ENCODE measurements around the gene DECR2. TPM values are rescaled to one million over a fixed set of nuclear protein-coding genes. Genes with fewer than 3 reads are reported as not detected.
"Not testable (repeated sequence)": the region's sequence is repeated elsewhere in the genome, so short reads cannot be mapped to it uniquely, and the experiment has no call there.

The DECR2 gene
- total RNA-seq, 2 donors from 2014 or later = 7.5 to 10.6 TPM

DNA sequence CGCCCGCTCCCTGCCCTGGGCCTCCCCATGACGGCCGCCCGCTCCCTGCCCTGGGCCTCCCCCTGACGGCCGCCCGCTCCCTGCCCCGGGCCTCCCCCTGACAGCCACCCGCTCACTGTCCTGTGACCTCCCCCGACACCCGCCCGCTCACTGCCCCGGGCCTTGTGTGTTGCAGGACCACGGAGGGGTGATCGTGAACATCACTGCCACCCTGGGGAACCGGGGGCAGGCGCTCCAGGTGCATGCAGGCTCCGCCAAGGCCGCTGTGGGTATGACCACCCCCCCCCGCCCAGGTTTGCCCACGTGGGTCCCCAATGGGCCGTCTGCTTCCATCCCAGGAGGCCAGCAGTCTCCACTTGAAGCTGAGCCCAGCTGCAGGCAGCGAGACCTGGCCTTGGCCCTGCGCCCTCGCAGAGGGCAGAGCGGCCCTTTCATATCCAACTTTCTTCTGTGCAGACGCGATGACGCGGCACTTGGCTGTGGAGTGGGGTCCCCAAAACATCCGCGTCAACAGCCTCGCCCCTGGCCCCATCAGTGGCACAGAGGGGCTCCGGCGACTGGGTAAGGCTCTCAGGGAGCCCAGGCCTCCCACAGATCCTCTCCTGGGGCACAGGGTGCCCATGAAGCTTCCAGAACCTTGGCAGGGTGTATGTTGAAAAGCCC lies 9.0 kb downstream of the DECR2 start:
- Mint-ChIP-seq H3K27ac (no peak overlapping the region), H3K9me3 (no peaks in the 10 kb centered on the region), H3K4me3 (no peak overlapping the region), H3K4me1 (ENCODE audit: low read depth) (no peaks in the 10 kb centered on the region), H3K27me3 (ENCODE audit: low read depth) (no peaks in the 10 kb centered on the region), H3K36me3 (ENCODE audit: insufficient read depth in 2 of 2) (no peaks in the 10 kb centered on the region)
- DNase-seq (no peak), ATAC-seq (replicated peaks in 1 of 2) (no peak)

GRCh38 chr16:411576-412265 lies 10.0 kb downstream of the DECR2 start:
- ATAC-seq (replicated peaks in 1 of 2) (no peak), DNase-seq (no peak)
- no peaks in the 10 kb centered on the region for H3K9me3 Mint-ChIP-seq
- no peaks in the 10 kb centered on the region for H3K4me1 Mint-ChIP-seq (ENCODE audit: low read depth)
- H3K4me3 Mint-ChIP-seq = no peak overlapping the region
- no peaks in the 10 kb centered on the region for H3K27me3 Mint-ChIP-seq (ENCODE audit: low read depth)
- no peaks in the 10 kb centered on the region for H3K36me3 Mint-ChIP-seq (ENCODE audit: insufficient read depth in 2 of 2)
- no peak overlapping the region for H3K27ac Mint-ChIP-seq

DNA sequence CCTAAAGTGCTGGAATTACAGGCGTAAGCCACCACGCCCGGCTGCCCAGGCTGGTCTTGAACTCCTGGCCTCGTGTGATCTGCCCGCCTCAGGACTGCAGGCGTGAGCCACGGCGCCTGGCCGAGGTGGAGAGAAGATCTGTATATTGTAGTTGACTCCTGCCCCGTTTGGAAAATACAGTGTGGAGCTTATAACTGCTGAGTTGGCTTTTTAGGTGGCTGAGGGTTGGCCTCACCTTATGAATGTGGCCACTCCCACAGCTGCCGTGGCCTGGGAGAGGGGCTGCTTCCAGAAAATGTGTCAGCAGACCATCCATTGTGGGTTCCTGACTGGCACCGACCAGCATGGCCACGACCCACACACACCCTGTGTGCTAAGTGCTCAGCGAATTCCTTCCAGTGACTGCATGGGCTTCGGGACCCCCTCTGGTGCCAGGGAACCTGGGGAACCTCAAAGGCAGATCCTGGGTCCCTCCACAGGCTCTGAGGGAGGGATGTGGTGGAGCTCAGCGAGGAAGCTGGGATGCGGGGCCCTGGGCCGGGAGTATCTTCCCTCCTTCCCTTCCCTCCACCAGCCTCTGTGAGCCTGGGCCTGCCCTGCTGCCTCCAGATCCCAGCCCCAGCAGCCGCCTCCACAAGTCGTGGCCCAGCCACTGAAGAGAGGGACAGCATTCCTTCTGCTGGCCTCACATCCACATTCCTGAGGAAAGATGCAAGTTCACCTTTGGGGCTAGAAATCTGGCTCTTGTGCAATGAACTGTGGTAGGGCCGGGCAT lies 12.9 kb downstream of the DECR2 start:
- H3K9me3 Mint-ChIP-seq = no peaks in the 10 kb centered on the region
- no peak overlapping the region for H3K4me3 Mint-ChIP-seq
- no peaks in the 10 kb centered on the region for H3K4me1 Mint-ChIP-seq (ENCODE audit: low read depth)
- H3K27ac Mint-ChIP-seq = no peak overlapping the region
- ATAC-seq (replicated peaks in 1 of 2) (no peak), DNase-seq (no peak)
- no peaks in the 10 kb centered on the region for H3K36me3 Mint-ChIP-seq (ENCODE audit: insufficient read depth in 2 of 2)
- no peaks in the 10 kb centered on the region for H3K27me3 Mint-ChIP-seq (ENCODE audit: low read depth)

DNA sequence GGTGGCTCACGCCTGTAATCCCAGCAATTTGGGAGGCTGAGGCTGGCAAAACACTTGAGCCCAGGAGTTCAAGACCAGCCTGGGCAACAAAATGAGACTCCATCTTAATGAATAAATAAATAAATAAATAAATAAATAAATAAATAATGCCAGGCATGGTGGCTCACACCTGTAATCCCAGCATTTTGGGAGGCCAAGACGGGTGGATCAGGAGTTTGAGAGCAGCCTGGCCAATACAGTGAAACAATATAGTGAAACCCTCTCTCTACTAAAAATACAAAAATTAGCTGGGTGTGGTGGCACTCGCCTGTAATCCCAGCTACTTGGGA lies 13.4 kb downstream of the DECR2 start:
- not testable (repeated sequence) for ATAC-seq (replicated peaks in 1 of 2); H3K9me3 Mint-ChIP-seq; H3K27ac Mint-ChIP-seq; H3K4me3 Mint-ChIP-seq; H3K36me3 Mint-ChIP-seq (ENCODE audit: insufficient read depth in 2 of 2); H3K4me1 Mint-ChIP-seq (ENCODE audit: low read depth); H3K27me3 Mint-ChIP-seq (ENCODE audit: low read depth); DNase-seq

DNA sequence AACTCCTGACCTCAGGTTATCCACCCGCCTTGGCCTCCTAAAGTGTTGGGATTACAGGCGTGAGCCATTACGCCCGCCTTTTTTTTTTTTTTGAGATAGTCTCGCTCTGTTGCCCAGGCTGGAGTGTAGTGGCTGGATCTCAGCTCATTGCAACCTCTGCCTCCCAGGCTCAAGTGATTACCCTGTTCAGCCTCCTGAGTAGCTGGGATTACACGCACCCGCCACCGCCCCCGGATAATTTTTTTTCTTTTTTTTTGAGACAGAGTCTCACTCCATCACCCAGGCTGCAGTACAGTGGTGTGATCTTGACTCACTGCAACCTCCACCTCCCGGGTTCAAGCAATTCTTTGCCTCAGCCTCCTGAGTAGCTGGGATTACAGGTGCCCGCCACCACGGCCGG lies 20.5 kb downstream of the DECR2 start:
- ATAC-seq (replicated peaks in 1 of 2); H3K36me3 Mint-ChIP-seq (ENCODE audit: insufficient read depth in 2 of 2); DNase-seq: not testable (repeated sequence)

DNA sequence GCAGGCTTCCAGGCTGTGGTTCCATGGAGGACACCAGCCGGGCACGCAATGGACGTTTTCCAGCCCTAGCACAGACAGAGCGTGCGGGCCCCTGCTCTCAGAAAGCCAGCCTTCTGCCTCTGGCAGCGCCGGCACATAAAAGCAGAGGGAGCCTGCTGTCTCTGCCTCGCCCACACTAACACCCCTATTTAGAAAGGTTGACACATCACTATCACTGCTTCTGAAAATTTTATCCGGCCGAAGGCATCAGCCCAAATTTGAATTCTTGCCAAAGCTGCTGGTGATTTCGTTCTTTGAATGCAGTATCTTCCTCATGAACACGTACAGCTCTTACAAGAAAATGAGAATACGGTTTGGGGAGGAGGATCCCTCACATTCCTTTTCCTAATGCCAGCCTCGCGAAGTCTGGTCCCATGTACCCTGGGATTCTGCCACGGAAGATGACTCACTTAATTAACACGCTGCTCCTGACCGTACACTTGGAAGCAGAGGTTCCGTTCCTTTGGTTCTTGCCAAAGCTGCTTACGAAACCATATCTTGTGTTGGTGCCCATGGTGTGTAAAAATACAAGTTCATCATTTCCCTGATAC lies 22.4 kb downstream of the DECR2 start:
- H3K27me3 Mint-ChIP-seq (ENCODE audit: low read depth) = peaks cover 15% of the 10 kb centered on the region
- peak overlapping the region; percentile 86 to 88 for H3K4me3 Mint-ChIP-seq
- ATAC-seq (replicated peaks in 1 of 2) = no peak
- no peaks in the 10 kb centered on the region for H3K9me3 Mint-ChIP-seq
- peaks cover 33% of the 10 kb centered on the region for H3K4me1 Mint-ChIP-seq (ENCODE audit: low read depth)
- no peak overlapping the region for H3K27ac Mint-ChIP-seq
- H3K36me3 Mint-ChIP-seq (ENCODE audit: insufficient read depth in 2 of 2) = peaks cover 0 to 1% of the 10 kb centered on the region in 2 donors
- no peak for DNase-seq

More for the DNA sequence above, 20.5 kb downstream of the DECR2 start:
- H3K9me3 Mint-ChIP-seq, H3K27ac Mint-ChIP-seq, H3K4me3 Mint-ChIP-seq: not testable (repeated sequence)
- Mint-ChIP-seq H3K4me1 (ENCODE audit: low read depth) (peaks cover 13% of the 10 kb centered on the region), H3K27me3 (ENCODE audit: low read depth) (peaks cover 15% of the 10 kb centered on the region)

GRCh38 chr16:424623-425081 lies 23.0 kb downstream of the DECR2 start:
- Mint-ChIP-seq H3K4me1 (ENCODE audit: low read depth) (peaks cover 33% of the 10 kb centered on the region), H3K36me3 (ENCODE audit: insufficient read depth in 2 of 2) (peaks cover 0 to 1% of the 10 kb centered on the region in 2 donors), H3K27me3 (ENCODE audit: low read depth) (peaks cover 15% of the 10 kb centered on the region), H3K4me3 (peak overlapping the region; percentile 86 to 88), H3K27ac (no peak overlapping the region), H3K9me3 (no peaks in the 10 kb centered on the region)
- DNase-seq (no peak), ATAC-seq (replicated peaks in 1 of 2) (no peak)

DNA sequence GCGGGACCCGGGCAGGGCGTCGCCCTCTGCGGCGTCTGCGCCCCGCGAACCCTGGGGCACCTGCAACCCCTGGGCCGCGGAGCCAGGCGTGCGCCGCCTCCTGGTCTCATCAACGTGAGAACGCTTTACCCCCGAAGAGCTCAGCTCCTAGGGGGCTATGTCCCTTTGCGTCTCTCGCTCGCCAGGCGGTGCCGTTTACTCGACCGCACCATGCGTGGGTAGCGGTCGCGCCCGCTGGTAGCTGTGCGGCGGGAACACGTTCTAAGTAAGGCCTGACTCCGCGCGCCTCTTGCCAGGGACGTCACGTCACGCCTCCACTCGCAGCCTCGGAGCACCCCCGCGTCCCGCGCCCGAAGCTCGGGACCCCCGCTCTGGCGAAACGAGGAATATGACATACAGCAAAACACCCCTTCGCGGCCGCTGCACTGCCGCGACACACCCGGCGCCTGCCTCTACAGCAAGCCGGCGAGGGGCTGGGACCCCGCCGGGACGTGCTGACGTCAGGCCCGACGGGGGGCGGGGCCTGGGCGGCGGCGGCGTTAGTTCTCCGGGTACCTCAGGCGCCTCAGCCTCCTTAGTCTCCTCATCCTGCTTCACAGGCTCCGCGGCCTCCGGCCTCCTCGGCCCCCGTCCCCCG lies 23.5 kb downstream of the DECR2 start, which contains the start of gene RAB11FIP3:
Gene RAB11FIP3, plus strand, starts transcription at position 568 of the 637 bp plus-strand sequence. CDS start 358 bp downstream, outside the sequence.
- no peak within 1 kb of the TSS for H3K27ac Mint-ChIP-seq
- ATAC-seq (replicated peaks in 1 of 2) (peak; percentile 95 to 96), DNase-seq (peak; percentile 88 to 92)
- peaks cover 33% of the 10 kb centered on the region for H3K4me1 Mint-ChIP-seq (ENCODE audit: low read depth)
- H3K27me3 Mint-ChIP-seq (ENCODE audit: low read depth) = peaks cover 15% of the 10 kb centered on the region
- H3K9me3 Mint-ChIP-seq = no peaks in the 10 kb centered on the region
- peak within 1 kb of the TSS; percentile 86 to 95 for H3K4me3 Mint-ChIP-seq
- H3K36me3 Mint-ChIP-seq (ENCODE audit: insufficient read depth in 2 of 2) = peaks cover 0 to 1% of the 10 kb centered on the region in 2 donors

- Mint-ChIP-seq H3K27me3 (ENCODE audit: low read depth) (peaks cover 15% of the 10 kb centered on the region), H3K4me3 (peak overlapping the region; percentile 86 to 88), H3K36me3 (ENCODE audit: insufficient read depth in 2 of 2) (peaks cover 0 to 1% of the 10 kb centered on the region in 2 donors), H3K27ac (no peak overlapping the region), H3K9me3 (no peaks in the 10 kb centered on the region), H3K4me1 (ENCODE audit: low read depth) (peaks cover 34% of the 10 kb centered on the region)
- peak in 1 of 2 donors; percentile 60 for DNase-seq
- peak; percentile 64 to 68 for ATAC-seq (replicated peaks in 1 of 2)
Measured at GRCh38 chr16:425740-426114, 24.0 kb downstream of the DECR2 start.

DNA sequence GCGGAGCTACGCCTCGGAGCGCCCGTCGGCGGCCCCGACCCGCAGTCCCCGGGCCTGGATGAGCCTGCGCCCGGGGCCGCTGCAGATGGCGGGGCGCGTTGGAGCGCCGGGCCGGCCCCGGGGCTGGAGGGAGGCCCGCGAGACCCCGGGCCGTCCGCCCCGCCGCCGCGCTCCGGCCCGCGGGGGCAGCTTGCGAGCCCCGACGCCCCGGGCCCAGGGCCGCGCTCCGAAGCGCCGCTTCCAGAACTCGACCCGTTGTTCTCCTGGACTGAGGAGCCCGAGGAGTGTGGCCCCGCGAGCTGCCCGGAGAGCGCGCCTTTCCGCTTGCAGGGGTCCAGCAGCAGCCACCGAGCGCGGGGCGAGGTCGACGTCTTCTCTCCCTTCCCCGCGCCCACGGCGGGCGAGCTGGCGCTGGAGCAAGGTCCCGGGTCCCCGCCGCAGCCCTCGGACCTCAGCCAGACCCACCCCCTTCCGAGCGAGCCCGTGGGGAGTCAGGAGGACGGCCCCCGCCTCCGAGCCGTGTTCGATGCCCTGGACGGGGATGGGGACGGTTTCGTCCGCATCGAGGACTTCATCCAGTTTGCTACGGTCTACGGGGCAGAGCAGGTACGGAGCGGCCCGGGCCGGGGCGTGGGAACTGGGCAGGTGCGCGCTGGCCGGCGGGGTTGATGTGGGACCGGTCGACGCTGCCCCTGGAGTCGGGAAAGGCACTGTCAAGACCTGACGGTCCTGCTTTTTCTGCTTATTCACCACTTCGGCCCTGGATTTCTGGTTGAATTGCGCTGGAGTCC lies 24.6 kb downstream of the DECR2 start:
- Mint-ChIP-seq H3K4me1 (ENCODE audit: low read depth) (peaks cover 39% of the 10 kb centered on the region), H3K9me3 (no peaks in the 10 kb centered on the region), H3K27ac (no peak overlapping the region), H3K27me3 (ENCODE audit: low read depth) (peaks cover 15% of the 10 kb centered on the region), H3K4me3 (peak overlapping the region; percentile 81 to 95), H3K36me3 (ENCODE audit: insufficient read depth in 2 of 2) (peaks cover 0 to 1% of the 10 kb centered on the region in 2 donors)
- peak in 1 of 2 donors; percentile 1 for ATAC-seq (replicated peaks in 1 of 2)
- DNase-seq = peak; percentile 21 to 29

- DNase-seq = peak in 1 of 2 donors; percentile 4
Measured at GRCh38 chr16:426906-427249, 25.2 kb downstream of the DECR2 start.

GRCh38 chr16:427250-427649 lies 25.6 kb downstream of the DECR2 start:
- H3K4me1 Mint-ChIP-seq (ENCODE audit: low read depth) = peaks cover 39% of the 10 kb centered on the region
- peaks cover 15% of the 10 kb centered on the region for H3K27me3 Mint-ChIP-seq (ENCODE audit: low read depth)
- no peak for DNase-seq
- no peak for ATAC-seq (replicated peaks in 1 of 2)
- peak overlapping the region; percentile 54 for H3K27ac Mint-ChIP-seq
- H3K9me3 Mint-ChIP-seq = no peaks in the 10 kb centered on the region
- peaks cover 0 to 1% of the 10 kb centered on the region in 2 donors for H3K36me3 Mint-ChIP-seq (ENCODE audit: insufficient read depth in 2 of 2)
- peak overlapping the region; percentile 81 to 95 for H3K4me3 Mint-ChIP-seq

More at GRCh38 chr16:426906-427249, 25.2 kb downstream of the DECR2 start:
- Mint-ChIP-seq H3K27ac (peak overlapping the region; percentile 54), H3K27me3 (ENCODE audit: low read depth) (peaks cover 15% of the 10 kb centered on the region), H3K9me3 (no peaks in the 10 kb centered on the region), H3K36me3 (ENCODE audit: insufficient read depth in 2 of 2) (peaks cover 0 to 1% of the 10 kb centered on the region in 2 donors), H3K4me1 (ENCODE audit: low read depth) (peaks cover 39% of the 10 kb centered on the region), H3K4me3 (peak overlapping the region; percentile 81 to 95)
- no peak for ATAC-seq (replicated peaks in 1 of 2)
